ENCODE data around the gene RNF181. TPM values are rescaled to one million over a fixed set of nuclear protein-coding genes. Genes with fewer than 3 reads are reported as not detected.

RNF181 gene
- total and polyA plus RNA-seq, 2 experiments from 2014 or later: 152 to 328 TPM

DNA sequence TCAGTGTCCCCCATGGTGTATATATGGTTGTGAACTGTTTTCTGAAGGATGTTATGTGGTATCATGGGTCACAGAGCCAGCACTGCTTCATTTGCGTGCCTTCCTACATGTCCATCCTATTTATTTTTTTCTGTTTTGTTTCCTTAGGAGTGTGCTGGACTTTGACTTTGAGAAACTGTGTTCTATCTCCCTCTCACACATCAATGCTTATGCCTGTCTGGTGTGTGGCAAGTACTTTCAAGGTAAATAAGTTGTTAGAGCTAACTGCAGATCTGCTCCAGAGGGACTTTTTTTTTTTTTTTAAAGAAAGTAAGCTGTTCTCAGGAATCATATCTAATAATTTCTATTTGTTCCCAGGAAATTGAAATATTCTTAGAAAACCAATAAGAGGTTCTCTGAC, 25.8 kb downstream of the RNF181 start:
- no peak for DNase-seq (ENCODE audit: low read depth in 1 of 2, low spot score in 1 of 2)

DNA sequence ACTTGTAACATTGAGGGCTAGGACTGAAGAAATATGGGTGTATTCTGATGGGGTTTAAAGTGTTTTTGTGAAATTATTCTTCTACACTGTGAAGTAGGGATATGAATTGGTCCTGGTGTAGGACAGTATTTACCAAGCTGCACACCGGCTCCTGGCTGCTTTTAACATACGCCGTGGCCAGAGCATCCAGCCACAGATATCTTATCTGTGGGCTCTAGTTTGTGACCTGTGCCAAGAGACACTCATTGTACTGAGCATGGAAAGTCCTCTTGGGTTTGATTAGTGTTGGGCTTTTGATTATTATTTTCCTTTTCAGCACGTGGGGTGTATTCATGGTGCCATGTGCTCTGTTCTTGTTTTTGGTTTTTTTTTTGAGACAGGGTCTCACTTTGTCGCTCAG, 28.4 kb downstream of the RNF181 start:
- no peak for DNase-seq (ENCODE audit: low read depth in 1 of 2, low spot score in 1 of 2)
- Histone ChIP-seq H3K27me3 (no peaks in the 10 kb centered on the region), H3K4me3 (no peak overlapping the region), H3K36me3 (peaks cover 65% of the 10 kb centered on the region), H3K27ac (no peak overlapping the region), H3K4me1 (ENCODE audit: low read depth) (no peaks in the 10 kb centered on the region), H3K9me3 (ENCODE audit: low read depth) (no peaks in the 10 kb centered on the region)
- TF ChIP-seq, protein P1, sequence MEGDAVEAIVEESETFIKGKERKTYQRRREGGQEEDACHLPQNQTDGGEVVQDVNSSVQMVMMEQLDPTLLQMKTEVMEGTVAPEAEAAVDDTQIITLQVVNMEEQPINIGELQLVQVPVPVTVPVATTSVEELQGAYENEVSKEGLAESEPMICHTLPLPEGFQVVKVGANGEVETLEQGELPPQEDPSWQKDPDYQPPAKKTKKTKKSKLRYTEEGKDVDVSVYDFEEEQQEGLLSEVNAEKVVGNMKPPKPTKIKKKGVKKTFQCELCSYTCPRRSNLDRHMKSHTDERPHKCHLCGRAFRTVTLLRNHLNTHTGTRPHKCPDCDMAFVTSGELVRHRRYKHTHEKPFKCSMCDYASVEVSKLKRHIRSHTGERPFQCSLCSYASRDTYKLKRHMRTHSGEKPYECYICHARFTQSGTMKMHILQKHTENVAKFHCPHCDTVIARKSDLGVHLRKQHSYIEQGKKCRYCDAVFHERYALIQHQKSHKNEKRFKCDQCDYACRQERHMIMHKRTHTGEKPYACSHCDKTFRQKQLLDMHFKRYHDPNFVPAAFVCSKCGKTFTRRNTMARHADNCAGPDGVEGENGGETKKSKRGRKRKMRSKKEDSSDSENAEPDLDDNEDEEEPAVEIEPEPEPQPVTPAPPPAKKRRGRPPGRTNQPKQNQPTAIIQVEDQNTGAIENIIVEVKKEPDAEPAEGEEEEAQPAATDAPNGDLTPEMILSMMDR (IDR thresholded peaks at IDR 0.05; ENCODE audit: low read depth, low read length): no peak

More for the DNA sequence above, 25.8 kb downstream of the RNF181 start:
- H3K9me3 ChIP-seq (ENCODE audit: low read depth): no peaks in the 10 kb centered on the region
- H3K4me3 ChIP-seq: no peak overlapping the region
- no peaks in the 10 kb centered on the region for H3K27me3 ChIP-seq
- H3K27ac ChIP-seq: no peak overlapping the region
- TF ChIP-seq, protein P1 (IDR thresholded peaks at IDR 0.05; ENCODE audit: low read depth, low read length): no peak
- peaks cover 45% of the 10 kb centered on the region for H3K36me3 ChIP-seq
- H3K4me1 ChIP-seq (ENCODE audit: low read depth): peaks cover 7% of the 10 kb centered on the region

DNA sequence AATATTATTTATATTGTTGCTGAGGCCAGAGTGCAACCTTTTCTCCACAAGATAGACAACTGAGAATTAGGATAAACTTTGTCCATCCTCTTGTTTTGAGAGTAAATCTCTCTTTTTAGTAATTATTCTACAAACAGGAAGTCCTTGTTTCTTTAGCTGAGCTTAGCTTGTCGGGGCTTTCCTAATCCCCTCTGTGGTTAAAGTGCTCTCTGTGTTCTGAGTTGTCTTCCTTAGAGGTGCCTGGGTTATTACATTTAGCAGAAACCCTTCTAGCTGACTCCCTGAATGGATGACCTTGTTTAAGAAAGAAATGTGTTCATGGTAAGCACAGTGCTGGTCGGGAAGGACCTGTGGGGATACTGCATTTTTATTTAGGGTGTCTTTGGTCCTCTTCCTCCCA, 33.1 kb downstream of the RNF181 start:
- no peak overlapping the region for H3K4me3 ChIP-seq
- DNase-seq (ENCODE audit: low read depth in 1 of 2, low spot score in 1 of 2): no peak
- TF ChIP-seq, protein P1 (IDR thresholded peaks at IDR 0.05; ENCODE audit: low read depth, low read length): no peak
- no peaks in the 10 kb centered on the region for H3K27me3 ChIP-seq
- H3K9me3 ChIP-seq (ENCODE audit: low read depth): no peaks in the 10 kb centered on the region
- H3K36me3 ChIP-seq: peaks cover 75% of the 10 kb centered on the region
- no peaks in the 10 kb centered on the region for H3K4me1 ChIP-seq (ENCODE audit: low read depth)
- H3K27ac ChIP-seq: no peak overlapping the region

DNA sequence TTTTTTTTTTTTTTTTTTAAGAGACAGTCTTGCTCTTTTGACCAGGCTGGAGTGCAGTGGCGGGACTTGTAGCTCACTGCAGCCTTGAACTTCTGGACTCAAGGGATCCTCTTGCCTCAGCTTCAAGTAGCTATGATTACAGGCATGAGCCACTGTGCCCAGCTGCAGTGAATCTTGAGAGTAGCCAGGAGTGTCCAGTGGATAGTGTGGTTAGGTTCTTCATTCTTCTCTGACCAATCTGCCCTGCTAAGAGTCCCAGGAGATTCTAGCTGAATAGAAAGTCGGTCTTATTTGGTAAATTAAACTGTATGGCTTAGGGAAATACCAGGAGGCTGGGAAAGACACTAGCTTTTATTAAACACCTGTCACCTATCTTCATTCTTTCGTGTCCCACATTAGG, 35.8 kb downstream of the RNF181 start:
- Histone ChIP-seq H3K27me3 (no peaks in the 10 kb centered on the region), H3K4me3 (no peak overlapping the region), H3K36me3 (peaks cover 65% of the 10 kb centered on the region), H3K4me1 (ENCODE audit: low read depth) (no peaks in the 10 kb centered on the region), H3K9me3 (ENCODE audit: low read depth) (no peaks in the 10 kb centered on the region), H3K27ac (no peak overlapping the region)
- no peak for DNase-seq (ENCODE audit: low read depth in 1 of 2, low spot score in 1 of 2)
- TF ChIP-seq, protein P1 (IDR thresholded peaks at IDR 0.05; ENCODE audit: low read depth, low read length): no peak

DNA sequence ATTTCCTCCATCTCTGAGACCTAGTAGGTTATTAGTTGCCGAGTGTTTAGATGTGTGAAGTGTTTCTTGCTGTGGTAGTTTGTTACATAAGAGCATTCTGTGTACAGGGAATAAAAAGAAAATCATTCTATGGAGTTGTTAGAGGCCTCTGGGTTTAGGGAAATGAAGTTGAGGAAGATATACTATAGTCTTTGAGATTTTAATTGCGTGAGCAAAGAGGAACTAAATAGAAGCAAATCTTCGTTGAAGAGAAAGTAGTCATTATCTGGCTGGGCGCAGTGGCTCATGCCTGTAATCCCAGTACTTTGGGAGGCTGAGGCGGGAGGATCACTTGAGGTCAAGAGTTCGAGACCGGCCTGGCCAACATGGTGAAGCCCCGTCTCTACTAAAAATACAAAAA, 39.5 kb downstream of the RNF181 start:
- peaks cover 66% of the 10 kb centered on the region for H3K36me3 ChIP-seq

More for the DNA sequence above, 39.5 kb downstream of the RNF181 start:
- no peak for DNase-seq (ENCODE audit: low read depth in 1 of 2, low spot score in 1 of 2)
- Histone ChIP-seq H3K4me1 (ENCODE audit: low read depth) (no peaks in the 10 kb centered on the region), H3K4me3 (no peak overlapping the region), H3K9me3 (ENCODE audit: low read depth) (no peaks in the 10 kb centered on the region), H3K27me3 (no peaks in the 10 kb centered on the region), H3K27ac (peak overlapping the region; percentile 45)
- TF ChIP-seq, protein P1 (IDR thresholded peaks at IDR 0.05; ENCODE audit: low read depth, low read length): no peak
